Kidney capillary endothelial cell (primary cell): ENCODE results near the gene IDH3G.

Experiments
- DNase-seq: peaks from one replicate; pipeline ENCODE4 v3.0.0-alpha.2; 2018; ENCODE audit warnings: low spot score

The IDH3G gene

DNA sequence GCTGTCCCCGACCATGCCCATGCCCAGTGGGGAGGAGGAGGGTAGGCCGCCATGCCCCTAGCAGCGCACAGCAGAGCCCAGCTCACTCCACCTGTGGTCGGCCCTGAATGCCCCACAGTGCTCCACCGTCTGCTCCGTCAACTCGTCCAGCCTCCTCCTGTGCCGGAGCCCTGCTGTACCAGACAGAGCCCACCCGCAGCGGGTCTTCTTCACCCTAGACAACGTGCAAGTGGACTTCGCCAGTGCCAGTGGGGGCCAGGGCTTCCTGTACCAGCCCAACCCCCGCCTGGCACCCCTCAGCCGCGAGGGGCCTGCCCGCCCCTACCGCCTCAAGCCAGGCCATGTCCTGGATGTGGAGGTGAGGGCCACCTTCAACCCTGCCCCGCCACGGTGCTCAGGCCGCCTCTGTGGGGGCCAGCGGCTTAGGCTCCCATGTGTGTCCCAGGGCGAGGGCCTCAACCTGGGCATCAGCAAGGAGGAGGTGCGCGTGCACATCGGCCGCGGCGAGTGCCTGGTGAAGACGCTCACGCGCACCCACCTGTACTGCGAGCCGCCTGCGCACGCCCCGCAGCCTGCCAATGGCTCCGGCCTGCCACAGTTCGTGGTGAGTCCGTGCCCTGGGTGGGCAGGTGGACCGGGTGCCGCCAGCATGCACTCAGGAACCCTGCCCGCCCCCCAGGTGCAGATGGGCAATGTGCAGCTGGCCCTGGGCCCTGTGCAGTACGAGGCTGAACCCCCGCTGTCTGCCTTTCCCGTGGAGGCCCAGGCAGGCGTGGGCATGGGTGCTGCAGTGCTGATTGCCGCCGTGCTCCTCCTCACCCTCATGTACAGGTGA, 20.2 kb downstream of the IDH3G start:
- no peak for DNase-seq

DNA sequence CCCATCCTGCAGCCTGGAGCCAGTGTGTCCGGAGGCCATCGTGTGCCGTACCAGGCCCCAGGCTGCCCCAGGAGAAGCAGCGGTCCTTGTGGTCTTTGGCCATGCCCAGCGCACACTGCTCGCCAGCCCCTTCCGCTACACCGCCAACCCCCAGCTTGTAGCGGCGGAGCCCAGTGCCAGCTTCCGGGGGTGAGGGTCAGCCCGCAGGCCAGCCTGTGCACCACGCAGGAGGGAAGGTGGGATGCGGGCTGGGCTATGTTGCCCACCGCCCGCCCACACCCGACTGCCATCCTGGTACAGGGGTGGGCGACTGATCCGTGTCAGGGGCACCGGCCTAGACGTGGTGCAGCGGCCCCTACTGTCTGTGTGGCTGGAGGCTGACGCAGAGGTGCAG, 21.0 kb downstream of the IDH3G start:
- DNase-seq = no peak

DNA sequence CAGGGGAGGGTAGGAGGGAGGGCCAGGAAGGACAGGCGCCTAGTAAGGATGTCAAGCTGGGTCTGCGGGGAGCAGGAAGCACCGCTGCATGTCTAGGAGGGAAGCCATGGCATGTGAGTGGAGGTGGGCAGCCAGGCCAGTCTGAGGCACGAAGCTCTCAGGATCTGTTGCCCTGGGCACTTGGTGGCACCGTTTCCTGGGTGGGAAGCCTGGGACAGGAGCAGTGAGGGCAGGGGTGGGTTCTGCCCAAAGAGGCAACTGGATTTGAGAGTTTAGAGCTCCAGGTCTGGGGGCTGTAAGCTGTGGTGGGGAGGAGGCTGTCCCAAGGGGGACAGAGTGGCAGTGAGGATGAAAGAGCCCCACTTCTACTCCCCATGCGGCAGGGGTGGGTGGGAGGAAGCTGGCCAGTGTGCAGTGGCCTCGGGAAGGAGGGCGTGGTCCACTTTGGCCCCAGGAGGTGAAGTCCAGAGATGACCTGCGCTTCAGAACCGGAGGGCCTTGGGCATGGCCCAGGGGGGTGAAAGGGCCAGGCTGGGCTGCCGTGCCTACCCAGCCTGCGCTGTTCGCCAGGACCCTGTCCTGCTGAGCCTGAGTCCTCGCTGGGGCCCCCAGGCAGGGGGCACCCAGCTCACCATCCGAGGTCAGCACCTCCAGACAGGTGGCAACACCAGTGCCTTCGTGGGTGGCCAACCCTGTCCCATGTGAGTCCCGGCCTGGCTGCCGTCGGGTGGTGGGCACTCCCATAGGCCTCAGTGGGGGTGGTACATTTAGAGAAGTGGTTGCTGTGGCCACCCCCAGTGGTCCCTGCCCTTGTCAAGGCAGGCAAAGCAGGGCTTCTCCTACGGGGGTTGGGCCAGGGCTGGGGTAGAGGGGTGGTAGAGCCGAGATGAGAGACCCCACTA, 21.6 kb downstream of the IDH3G start:
- DNase-seq = no peak

DNA sequence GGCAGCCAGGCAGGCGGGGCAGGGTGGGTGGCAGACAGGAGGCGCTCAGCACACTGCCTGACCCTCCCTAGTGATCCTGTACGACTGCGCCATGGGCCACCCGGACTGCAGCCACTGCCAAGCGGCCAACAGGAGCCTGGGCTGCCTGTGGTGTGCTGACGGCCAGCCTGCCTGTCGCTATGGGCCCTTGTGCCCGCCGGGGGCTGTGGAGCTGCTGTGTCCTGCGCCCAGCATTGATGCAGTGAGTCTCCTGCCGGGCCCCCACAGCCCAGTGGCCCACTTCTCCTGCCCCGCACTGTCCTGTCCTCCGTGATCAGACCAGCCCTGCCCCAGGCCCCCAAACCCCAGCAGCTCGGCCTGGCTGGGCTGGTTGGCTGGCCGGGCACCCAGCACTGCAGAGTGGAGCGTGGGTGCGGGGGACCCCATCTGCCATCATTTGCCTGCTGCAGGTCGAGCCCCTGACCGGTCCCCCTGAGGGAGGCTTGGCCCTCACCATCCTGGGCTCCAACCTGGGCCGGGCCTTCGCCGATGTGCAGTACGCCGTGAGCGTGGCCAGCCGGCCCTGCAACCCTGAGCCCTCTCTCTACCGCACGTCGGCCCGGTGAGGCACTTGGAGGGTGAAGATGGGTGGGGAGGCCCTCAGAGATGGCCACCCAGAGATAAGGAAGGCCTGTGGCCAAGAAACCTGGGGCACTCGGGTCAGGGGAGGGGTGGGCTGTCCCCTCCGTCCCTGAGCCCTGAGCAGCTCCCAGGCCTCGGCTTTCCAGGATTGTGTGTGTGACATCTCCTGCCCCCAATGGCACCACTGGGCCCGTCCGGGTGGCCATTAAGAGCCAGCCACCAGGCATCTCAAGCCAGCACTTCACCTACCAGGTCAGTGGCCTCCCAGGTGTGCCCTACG, 22.5 kb downstream of the IDH3G start:
- no peak for DNase-seq

DNA sequence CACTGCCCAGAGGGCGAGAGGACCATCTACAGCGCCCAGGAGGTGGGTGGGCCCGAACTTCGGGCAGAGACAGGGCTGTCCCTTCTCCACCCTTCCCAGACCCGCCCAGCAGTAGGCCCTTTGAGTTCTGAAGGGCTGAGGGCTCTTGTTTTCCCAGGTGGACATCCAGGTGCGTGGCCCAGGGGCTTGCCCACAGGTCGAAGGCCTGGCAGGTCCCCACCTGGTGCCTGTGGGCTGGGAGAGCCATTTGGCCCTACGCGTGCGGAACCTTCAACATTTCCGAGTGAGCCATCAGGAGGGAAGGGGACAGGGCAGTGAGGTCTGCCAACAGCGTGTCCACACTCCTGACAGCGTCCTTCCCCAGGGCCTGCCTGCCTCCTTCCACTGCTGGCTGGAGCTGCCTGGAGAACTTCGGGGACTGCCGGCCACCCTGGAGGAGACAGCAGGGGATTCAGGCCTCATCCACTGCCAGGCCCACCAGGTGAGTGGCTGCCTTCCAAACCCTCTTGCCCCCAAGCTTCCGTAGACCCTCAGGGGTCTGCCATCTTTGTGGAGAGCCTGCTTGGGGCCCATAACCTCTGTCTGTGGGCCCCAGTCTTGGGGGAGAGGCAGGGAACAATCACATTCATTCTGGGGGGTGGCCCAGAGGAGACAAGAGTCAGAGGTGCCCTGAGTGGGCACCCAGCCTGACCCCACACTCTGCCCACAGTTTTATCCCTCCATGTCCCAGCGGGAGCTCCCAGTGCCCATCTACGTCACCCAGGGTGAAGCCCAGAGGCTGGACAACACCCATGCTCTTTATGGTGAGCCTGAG, 23.4 kb downstream of the IDH3G start:
- DNase-seq = no peak

DNA sequence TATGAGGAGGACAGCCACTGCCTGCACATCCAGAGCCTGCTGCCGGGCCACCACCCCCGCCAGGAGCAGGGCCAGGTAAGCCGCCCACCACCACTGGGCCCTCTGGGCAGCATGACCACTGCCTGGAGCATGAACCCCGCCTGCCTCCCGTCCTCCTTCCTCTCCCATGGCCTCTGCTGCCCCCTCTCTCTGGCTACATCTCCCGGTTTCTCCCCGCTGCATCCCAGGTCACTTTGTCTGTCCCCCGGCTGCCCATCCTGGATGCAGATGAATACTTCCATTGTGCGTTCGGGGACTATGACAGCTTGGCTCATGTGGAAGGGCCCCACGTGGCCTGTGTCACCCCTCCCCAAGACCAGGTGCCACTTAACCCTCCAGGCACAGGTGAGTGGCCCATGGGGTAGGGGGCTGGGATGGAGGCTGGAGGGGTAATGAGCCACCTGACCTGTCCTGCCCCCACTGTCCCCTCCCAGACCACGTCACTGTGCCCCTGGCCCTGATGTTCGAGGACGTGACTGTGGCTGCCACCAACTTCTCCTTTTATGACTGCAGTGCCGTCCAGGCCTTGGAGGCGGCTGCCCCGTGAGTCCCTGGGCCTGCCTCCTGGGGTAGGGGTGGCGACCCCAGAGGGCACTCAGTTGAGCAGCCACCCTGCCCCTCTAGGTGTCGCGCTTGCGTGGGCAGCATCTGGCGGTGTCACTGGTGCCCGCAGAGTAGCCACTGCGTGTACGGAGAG, 24.1 kb downstream of the IDH3G start:
- DNase-seq = no peak

DNA sequence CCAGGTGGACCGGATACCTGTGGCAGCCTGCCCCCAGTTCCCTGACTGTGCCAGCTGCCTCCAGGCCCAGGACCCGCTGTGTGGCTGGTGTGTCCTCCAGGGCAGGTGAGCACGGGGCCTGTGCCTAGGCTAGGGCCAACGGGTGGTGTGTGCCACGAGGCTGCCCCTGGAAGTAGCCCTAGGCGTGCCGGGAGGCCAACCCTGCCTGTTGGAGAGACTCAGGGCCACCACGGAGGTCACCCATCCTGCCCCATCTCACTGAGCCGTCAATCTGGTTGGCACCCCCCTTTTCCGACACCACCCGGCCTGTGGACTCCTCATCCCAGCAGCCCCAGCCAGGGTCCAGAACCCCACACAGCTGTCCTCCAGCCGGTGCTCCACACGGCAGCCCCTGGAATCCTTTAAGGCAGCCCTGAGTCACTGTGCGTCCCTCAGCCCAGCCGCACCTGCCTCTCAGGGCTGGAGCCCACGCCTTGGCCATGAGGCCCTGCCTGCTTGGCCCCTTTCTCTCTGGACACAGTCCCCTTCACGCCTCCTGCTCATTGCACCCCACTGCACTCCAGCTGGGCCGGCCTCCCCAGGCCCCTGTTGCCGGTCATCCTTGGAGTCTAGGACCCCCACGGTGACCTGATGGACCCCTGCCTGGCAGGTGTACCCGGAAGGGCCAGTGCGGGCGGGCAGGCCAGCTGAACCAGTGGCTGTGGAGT, 24.9 kb downstream of the IDH3G start:
- DNase-seq = no peak

DNA sequence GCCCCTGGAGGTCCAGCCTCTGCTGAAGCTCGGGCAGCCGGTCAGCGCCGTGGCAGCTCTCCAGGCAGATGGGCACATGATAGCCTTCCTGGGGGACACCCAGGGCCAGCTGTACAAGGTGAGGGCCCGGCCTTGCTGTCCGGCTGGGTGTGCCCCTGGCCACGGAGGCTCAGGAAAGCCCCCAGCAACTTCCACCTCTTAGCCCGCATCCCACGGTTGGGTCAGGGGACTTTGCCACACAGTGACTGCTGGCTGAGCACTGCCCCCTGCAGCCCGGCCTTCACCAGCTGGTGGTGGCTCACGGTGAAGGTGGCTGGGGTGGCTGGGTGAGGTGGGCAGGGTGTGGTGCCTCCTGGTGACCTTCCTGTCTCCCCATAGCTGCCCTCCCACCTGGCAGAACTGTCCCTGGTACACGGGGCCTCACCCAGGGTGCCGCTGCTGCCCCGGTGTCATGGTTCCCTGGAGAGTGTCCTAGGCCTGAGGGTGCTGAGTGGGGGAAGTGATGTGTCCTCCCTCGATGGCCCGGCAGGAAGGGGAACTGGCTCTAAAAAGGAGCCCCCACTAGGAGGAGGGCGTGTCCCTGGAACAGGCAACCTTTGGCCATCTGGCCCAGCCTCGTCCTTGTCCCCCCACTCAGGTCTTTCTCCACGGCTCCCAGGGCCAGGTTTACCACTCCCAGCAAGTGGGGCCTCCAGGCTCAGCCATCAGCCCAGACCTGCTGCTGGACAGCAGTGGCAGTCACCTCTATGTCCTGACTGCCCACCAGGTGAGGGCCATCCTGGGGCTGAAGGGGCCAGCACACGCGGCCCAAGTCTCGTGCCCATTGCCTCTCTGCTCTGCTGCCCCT, 25.6 kb downstream of the IDH3G start:
- DNase-seq = no peak

DNA sequence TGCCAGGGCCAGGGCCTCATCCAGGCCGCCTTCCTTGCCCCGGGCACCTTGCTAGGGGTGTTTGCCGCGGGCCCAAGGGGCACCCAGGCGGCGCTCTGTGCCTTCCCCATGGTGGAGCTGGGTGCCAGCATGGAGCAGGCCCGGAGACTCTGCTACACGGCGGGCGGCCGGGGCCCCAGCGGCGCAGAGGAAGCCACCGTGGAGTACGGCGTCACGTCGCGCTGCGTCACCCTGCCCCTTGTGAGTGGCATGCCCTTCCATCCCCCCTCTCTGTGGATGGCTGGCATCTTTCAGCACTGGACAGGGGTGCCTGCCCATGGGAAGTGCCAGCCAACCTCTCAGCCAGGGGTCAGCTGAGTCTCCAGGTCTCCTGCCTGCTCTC, 26.5 kb downstream of the IDH3G start:
- no peak for DNase-seq

DNA sequence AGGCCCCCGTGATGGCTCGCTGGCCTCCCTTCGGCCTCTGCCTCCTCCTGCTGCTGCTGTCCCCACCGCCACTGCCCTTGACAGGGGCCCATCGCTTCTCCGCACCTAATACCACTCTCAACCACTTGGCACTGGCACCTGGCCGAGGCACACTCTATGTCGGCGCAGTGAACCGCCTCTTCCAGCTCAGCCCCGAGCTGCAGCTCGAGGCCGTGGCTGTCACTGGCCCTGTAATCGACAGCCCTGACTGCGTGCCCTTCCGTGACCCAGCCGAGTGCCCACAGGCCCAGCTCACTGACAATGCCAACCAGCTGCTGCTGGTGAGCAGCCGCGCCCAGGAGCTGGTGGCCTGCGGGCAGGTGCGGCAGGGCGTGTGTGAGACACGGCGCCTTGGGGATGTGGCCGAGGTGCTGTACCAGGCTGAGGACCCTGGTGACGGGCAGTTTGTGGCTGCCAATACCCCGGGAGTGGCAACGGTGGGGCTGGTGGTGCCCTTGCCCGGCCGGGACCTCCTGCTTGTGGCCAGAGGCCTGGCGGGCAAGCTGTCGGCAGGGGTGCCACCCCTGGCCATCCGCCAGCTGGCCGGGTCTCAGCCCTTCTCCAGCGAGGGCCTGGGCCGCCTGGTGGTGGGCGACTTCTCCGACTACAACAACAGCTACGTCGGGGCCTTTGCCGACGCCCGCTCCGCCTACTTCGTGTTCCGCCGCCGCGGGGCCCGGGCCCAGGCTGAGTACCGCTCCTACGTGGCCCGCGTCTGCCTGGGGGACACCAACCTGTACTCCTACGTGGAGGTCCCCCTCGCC, 27.1 kb downstream of the IDH3G start:
- DNase-seq = no peak

DNA sequence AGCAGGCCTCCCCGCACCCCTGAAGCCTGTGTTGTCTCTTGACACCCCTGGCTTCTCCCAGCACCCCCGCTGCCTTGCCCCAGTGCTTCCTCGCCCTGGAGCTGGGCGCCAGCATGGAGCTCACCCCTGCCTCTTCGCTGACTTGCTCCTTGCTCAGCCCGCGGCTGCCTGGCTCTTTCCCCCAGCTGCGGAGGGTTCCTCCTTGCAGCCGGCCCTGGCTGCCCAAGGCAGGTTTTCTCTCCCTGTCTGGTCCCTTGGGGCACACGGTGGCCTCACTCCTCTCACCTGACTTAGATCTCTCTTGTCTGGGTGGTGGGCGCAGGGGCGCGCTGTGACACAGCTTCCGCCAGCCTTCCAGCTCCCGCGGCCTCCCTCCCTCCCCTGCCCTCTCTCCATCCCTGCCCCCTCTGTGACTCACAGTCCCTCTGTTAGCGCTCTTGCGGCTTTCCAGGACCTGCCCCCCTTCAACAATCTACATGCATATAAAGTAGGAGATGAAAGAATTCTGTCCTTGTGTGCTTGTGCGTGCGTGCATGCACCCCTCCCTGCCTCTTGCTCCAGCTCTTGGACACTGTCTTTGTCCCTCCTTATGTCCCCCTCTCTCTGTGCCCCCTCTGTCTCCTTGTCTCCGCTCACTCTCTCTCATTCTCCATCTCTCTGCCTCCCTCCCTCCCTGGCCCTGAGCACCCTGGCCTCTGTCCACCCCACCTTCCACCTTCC, 27.9 kb downstream of the IDH3G start:
- DNase-seq = peak; percentile 40

DNA sequence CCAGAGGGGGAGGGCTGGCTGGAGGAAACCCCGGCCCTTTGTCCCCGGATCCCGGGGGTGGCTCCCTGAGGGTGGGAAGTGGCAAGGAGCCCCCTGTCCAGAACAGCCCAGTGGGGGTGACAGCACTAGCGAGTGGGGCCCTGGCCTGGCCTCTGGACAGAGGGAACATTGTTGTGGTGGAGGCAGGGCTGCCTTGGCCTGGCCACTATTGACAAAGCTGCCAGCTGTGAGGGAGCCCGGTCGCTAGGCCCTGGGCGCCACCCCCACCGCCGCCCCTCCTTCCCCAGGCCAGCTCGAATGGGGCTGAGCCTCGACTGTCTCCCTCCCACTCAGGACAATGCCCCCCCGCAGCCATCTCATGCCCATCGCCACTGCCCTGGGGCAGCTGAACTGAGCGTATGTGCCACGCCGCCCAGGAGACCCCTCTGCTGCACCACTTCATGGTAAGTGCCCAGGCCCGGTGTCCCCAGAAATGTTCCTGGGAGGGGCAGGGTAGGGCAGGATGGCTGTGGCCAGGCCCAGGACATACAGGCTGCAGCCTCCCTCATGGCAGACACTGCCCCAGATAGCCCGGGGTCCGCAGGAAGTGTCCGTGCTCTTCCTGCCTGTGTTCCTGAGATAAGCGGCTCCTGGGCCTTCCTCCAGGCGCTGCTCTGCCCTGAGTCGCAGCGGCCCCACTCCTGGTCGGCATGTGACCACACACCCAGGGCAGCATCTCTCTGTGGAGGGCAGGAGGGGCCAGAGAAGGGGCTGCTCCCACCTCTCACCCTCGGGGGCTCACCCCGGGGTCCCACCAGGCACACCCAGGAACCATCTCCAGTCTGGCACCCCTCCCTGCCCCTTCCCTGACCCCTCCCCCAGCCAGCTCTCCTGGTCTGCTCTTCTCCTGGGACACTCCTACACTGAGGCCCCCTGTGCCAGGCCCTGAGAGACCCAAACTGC, 28.8 kb downstream of the IDH3G start:
- DNase-seq = peak; percentile 16

DNA sequence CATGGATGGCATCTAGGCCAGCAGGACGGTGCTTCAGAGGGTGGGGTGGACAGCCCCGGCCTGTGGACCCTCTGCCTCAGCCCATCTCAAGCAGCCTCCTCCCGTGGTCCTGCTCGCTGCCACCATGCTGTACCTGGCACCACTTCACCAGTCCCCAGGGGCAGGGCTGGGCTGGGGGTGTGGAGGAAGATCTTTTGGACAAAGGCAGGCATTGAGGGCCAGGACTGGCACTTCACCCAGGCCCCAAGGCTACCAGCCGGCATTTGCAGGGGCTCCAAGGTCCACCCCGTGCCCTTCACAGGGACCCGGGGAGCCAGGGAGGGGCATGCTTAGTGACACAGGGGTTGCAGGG, 29.4 kb downstream of the IDH3G start:
- no peak for DNase-seq

DNA sequence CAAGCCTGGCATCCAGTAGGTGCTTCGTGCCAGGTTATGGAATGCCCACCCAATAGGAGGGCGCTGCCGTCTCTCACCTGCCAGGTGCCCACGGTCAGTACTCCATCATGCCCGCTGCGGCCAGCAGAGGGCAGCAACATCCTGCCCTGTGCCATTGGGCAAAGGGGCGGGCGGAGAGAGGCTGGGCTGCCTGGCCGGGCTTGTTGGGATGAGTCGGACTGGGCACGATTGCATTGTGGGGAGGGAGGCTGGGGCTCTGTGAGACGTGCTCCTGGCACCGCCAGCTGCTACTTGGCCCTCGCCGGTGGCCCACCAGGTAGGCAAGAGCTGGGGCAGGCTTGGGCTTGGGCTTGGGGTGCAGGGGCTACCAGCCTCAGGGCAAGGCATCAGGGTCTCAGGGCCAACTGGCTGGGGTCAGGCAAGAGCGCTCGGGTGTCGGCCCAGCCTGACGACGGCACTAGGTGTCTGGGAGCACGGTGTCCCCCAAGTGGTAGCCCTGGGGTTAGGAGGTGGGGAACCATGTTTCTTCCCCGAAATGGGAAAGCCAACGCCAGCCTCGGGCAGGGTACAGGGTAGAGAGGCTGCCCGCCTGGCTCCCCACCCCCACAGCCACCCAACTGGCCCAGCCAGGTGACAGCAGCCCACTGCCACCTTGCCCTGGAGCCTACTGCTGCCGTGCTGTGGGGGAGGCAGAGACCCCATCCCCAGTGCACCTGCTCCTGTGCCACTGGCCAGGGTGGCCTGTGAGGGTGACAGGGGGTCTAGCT, 30.0 kb downstream of the IDH3G start, which contains the start of gene PLXNB3:
Gene PLXNB3 (plus strand): TSS at position 261 of the 767 bp plus-strand sequence. CDS start 1,287 bp downstream, outside the sequence.
- peak; percentile 52 for DNase-seq

DNA sequence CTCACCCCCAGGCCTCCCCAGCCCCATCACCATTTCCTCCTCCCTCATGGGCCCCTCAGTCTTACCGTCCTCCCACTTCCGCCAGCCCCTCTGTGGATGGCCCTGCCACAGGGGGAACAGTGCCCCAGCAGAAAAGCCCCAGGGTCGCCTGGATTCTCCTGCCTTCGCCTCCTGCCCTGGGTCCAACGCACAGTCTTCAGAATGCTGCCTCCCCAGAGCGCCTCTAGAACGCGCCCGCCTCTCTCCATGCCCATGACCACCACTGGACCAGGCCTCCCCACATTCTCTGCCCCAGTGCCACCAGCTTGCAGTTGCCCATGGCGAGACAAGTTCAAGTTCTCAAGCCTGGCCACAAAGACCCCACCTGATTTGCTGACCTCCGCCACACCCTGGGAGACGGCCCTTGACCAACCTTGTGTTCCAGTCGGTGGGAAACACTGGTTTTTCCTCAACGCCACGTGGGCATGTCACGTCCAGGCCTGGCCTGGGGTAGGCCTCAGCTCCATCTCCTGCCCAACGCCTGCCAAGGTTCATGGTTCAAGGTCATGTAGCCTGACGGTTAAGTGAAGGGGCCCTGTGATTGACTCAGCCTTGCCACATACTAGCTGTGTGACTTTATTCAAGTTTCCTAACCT, 30.8 kb downstream of the IDH3G start:
- no peak for DNase-seq
